C4-2B (cell line): ENCODE results near the gene NFAM1.

Experiments used
- CTCF ChIP-seq: fragments of 450-650 bp; conservative IDR thresholded peaks from 2 replicates; pipeline ENCODE4 v1.5.1; 2017; ENCODE audit warnings: mild to moderate bottlenecking
- ZFX ChIP-seq: fragments of 450-650 bp; IDR thresholded peaks from 2 replicates; pipeline ENCODE4 v1.6.1; 2017

GRCh38 chr22:42433754-42434682, 1.8 kb upstream of the NFAM1 start:
- TF ChIP-seq CTCF (no peak), ZFX (no peak)
